Neural crest cell (in vitro differentiated cells): ENCODE results near the gene AMACR. TPM values are rescaled to one million over a fixed set of nuclear protein-coding genes. Genes with fewer than 3 reads are reported as not detected.
A peak's percentile ranks its signal among the peaks of the same experiment; 100 is the strongest.

Experiments used
- DNase-seq: peaks from one replicate; pipeline ENCODE4 v3.0.0; 2021; ENCODE audit warnings: low read depth, mixed read lengths, low spot score
- H3K27ac Mint-ChIP-seq: one replicate; pipeline ENCODE4 v1.8.0; 2021; ENCODE audit warnings: mild to moderate bottlenecking, mixed read lengths; ENCODE audit not compliant: unreplicated experiment
- H3K27me3 Mint-ChIP-seq: 2 replicates; pipeline ENCODE4 v1.8.0; 2021; ENCODE audit warnings: low read depth, mild to moderate bottlenecking, mixed read lengths
- H3K36me3 Mint-ChIP-seq: 2 replicates; pipeline ENCODE4 v1.8.0; 2021; ENCODE audit warnings: low read depth, mild to moderate bottlenecking, mixed read lengths
- H3K4me1 Mint-ChIP-seq: 2 replicates; pipeline ENCODE4 v1.8.0; 2021; ENCODE audit warnings: mixed read lengths
- H3K4me3 Mint-ChIP-seq: one replicate; pipeline ENCODE4 v1.8.0; 2021; ENCODE audit warnings: mild to moderate bottlenecking, mixed read lengths
- H3K9me3 Mint-ChIP-seq: 2 replicates; pipeline ENCODE4 v1.8.0; 2021; ENCODE audit warnings: mixed read lengths
- CTCF ChIP-seq: fragments of 200-600 bp; sonication (generic); conservative IDR thresholded peaks from 2 replicates; pipeline ENCODE4 v1.5.0; 2021; ENCODE audit warnings: antibody characterized with exemption, mild to moderate bottlenecking
- long read RNA-seq: library from polyadenylated mRNA; unstranded; transcript quantifications from one replicate; pipeline ENCODE4 v2.0.0, GENCODE V29; 2020
- total RNA-seq: library from RNA; stranded (reverse); gene quantifications from 2 replicates; pipeline ENCODE4 v1.2.1, GENCODE V29; 2021

Gene AMACR
- total RNA-seq: 14.3 and 16.1 TPM in 2 replicates
- long read RNA-seq, full-length matches to known transcripts: 67 of 72 reads
- long read RNA-seq, partial matches to known transcripts: 1 of 72 reads
- long read RNA-seq, other reads (novel, unspliced or antisense): 4 of 72 reads

DNA sequence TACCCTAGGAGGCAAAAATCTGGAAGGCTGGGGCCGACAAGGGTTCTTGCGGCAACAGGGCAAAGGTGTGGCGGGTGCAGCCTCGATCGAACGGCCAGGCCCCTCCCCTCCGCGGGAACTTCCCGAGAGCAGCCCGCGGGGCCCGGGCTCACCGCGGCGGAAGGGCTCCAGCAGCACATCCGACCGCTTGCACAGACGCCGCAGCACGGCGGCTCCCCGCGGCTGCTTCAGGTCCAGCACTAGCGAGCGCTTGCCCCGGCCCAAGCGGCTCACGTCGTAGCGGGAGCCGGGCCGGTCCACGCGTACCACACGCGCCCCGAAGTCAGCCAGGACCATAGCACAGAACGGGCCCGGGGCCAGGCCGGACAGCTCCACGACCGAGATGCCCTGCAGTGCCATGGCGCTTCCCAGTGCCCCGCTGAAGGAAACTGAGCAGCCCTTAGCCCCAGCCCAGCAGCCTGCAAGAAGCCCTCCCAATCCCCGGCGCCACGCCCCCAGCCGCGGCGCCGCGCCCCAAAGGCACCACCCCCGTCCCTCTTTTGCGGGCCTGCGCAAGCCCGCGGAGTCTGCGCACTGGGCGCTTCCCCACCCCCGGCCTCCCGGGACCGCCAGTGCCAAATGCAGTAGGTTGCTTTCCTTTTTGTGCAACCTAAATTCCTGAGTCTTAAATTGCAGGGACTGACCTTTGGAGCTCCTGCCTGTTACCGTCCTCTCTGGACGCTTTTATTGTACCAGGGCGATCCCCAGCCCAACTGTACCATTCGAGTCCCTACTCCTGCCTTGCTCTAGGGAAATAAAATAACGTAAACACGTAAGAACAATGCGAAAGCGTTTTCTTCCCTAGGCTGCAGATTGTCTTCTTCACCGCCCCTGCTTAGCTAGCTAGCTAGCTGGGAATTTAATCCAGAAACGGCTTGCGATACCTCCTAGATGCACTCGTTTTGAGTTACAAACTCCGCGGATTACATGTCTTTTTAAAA lies at the start of gene AMACR:
Gene AMACR (minus strand): TSS at position 430 of the 980 bp plus-strand sequence. CDS start 31 bp downstream, at position 399.
- peak; percentile 81 for DNase-seq
- peak; percentile 26 for TF ChIP-seq CTCF
- Mint-ChIP-seq H3K27ac (peak within 1 kb of the TSS; percentile 98), H3K4me3 (peak within 1 kb of the TSS; percentile 89), H3K4me1 (peaks cover 56% of the 10 kb centered on the region), H3K27me3 (no peaks in the 10 kb centered on the region), H3K9me3 (no peaks in the 10 kb centered on the region), H3K36me3 (peaks cover 10% of the 10 kb centered on the region)

DNA sequence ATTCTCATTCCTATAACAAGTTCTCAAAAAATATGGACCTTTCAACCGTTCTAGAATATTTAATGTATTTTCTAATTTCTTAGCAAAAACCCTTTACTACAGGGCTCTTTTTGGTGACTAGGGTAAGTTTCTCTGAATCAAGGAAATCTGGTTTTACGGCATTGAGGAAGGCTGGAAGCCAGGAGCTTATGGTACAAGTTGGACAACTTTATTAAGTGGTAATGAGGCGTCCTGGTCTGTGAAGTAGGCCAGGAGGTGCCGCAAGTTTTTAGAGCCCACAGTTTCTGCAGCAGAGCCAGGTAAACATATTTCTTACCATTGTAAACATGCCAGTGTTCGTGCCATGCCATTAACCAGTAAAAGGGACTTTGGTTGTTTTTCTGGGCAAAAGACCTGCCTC lies 49.7 kb upstream of the AMACR start:
- Mint-ChIP-seq H3K36me3 (peaks cover 39% of the 10 kb centered on the region), H3K4me1 (peaks cover 27% of the 10 kb centered on the region), H3K9me3 (peaks cover 10% of the 10 kb centered on the region), H3K27me3 (no peaks in the 10 kb centered on the region), H3K4me3 (no peak overlapping the region), H3K27ac (peak overlapping the region; percentile 50)
- TF ChIP-seq CTCF: no peak
- no peak for DNase-seq

GRCh38 chr5:34057118-34057517 lies 49.3 kb upstream of the AMACR start:
- Mint-ChIP-seq H3K9me3 (peaks cover 6% of the 10 kb centered on the region), H3K36me3 (peaks cover 34% of the 10 kb centered on the region), H3K4me3 (no peak overlapping the region), H3K4me1 (peaks cover 29% of the 10 kb centered on the region), H3K27me3 (no peaks in the 10 kb centered on the region), H3K27ac (no peak overlapping the region)
- TF ChIP-seq CTCF: no peak
- no peak for DNase-seq

DNA sequence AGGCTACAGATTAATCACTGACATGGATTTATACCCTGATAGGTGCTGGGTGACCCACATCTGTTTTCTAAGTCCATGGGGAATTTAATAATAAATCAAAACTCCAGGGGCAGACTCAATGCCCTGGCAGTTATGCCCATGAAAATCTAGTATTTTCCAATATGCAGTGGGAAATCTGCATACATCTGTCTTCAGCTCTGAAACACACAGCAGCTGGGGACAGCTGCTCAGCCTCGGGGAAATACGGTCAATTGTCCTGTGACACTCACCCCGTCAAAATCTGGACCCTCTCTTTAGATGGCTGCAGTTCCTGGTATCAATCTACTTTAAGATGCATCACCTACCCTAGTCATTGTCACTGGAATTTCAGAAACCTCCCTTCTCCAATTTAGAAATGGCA lies 47.8 kb upstream of the AMACR start:
- no peak for DNase-seq

GRCh38 chr5:34054400-34054729 lies 46.5 kb upstream of the AMACR start:
- TF ChIP-seq CTCF: no peak
- H3K27me3 Mint-ChIP-seq: no peaks in the 10 kb centered on the region
- peaks cover 38% of the 10 kb centered on the region for H3K36me3 Mint-ChIP-seq
- peaks cover 4% of the 10 kb centered on the region for H3K9me3 Mint-ChIP-seq
- no peak overlapping the region for H3K4me3 Mint-ChIP-seq
- H3K27ac Mint-ChIP-seq: no peak overlapping the region
- no peak for DNase-seq
- peaks cover 29% of the 10 kb centered on the region for H3K4me1 Mint-ChIP-seq

More for the DNA sequence above, 47.8 kb upstream of the AMACR start:
- Mint-ChIP-seq H3K27ac (no peak overlapping the region), H3K27me3 (no peaks in the 10 kb centered on the region), H3K9me3 (peaks cover 4% of the 10 kb centered on the region), H3K4me1 (peaks cover 29% of the 10 kb centered on the region), H3K36me3 (peaks cover 33% of the 10 kb centered on the region), H3K4me3 (no peak overlapping the region)
- no peak for TF ChIP-seq CTCF
